KBM-7 (cell line): ENCODE measurements around the gene CALML3.
"Not testable (repeated sequence)": the region's sequence is repeated elsewhere in the genome, so short reads cannot be mapped to it uniquely, and the experiment has no call there.

Source experiments
- DNase-seq: peaks from one replicate; pipeline ENCODE4 v3.0.0-alpha.2; 2015
- in situ Hi-C: fragments of 300-500 bp; cut with MboI; formaldehyde crosslinking; loops from 2 replicates; pipeline ENCODE4 v1.14.3; 2020; ENCODE audit warnings: low sequenced_read_pairs, low pct_unique_long_range_greater_than_20kb, mixed read lengths

Gene CALML3

GRCh38 chr10:5550250-5550545 is 25.4 kb downstream of the CALML3 start:
- in situ Hi-C loops = no loop called here
- no peak for DNase-seq

GRCh38 chr10:5550621-5551530 is 26.1 kb downstream of the CALML3 start:
- no peak for DNase-seq
- in situ Hi-C loops = no loop called here

GRCh38 chr10:5551531-5552375 is 27.0 kb downstream of the CALML3 start:
- in situ Hi-C loops = no loop called here
- no peak for DNase-seq

- DNase-seq = no peak
- in situ Hi-C loops = no loop called here
Observed at GRCh38 chr10:5552376-5553321, 27.9 kb downstream of the CALML3 start.

- DNase-seq = no peak
- in situ Hi-C loops = no loop called here
Observed at GRCh38 chr10:5553400-5554170, 28.8 kb downstream of the CALML3 start.

- no peak for DNase-seq
- in situ Hi-C loops = no loop called here
Observed at GRCh38 chr10:5555021-5555510, 30.3 kb downstream of the CALML3 start.

GRCh38 chr10:5555881-5556280 is 31.1 kb downstream of the CALML3 start:
- DNase-seq = no peak
- in situ Hi-C loops = no loop called here

- in situ Hi-C loops = no loop called here
- no peak for DNase-seq
Observed at GRCh38 chr10:5556576-5556975, 31.8 kb downstream of the CALML3 start.

- in situ Hi-C loops = no loop called here
- no peak for DNase-seq
Observed at GRCh38 chr10:5557040-5557721, 32.4 kb downstream of the CALML3 start.

- no peak for DNase-seq
- in situ Hi-C loops = no loop called here
Observed at GRCh38 chr10:5557799-5558771, 33.3 kb downstream of the CALML3 start.

GRCh38 chr10:5559022-5559421 is 34.3 kb downstream of the CALML3 start:
- in situ Hi-C loops, DNase-seq: not testable (repeated sequence)

- DNase-seq = no peak
- in situ Hi-C loops = no loop called here
Observed at GRCh38 chr10:5559642-5560141, 34.9 kb downstream of the CALML3 start.

- DNase-seq = no peak
- in situ Hi-C loops = no loop called here
Observed at GRCh38 chr10:5560142-5560816, 35.5 kb downstream of the CALML3 start.

- DNase-seq = no peak
- in situ Hi-C loops = no loop called here
Observed at GRCh38 chr10:5560817-5561703, 36.3 kb downstream of the CALML3 start.
